ENCODE results near the gene ABCC3. TPM values are rescaled to one million over a fixed set of nuclear protein-coding genes. Genes with fewer than 3 reads are reported as not detected.

Gene ABCC3
- total and polyA plus RNA-seq, 9 of the 15 experiments (the other 6 are each of a cell fraction or from before 2014, with no cell fraction given): 0.03 to 1.6 (median 0.42) TPM; not detected in 5

DNA sequence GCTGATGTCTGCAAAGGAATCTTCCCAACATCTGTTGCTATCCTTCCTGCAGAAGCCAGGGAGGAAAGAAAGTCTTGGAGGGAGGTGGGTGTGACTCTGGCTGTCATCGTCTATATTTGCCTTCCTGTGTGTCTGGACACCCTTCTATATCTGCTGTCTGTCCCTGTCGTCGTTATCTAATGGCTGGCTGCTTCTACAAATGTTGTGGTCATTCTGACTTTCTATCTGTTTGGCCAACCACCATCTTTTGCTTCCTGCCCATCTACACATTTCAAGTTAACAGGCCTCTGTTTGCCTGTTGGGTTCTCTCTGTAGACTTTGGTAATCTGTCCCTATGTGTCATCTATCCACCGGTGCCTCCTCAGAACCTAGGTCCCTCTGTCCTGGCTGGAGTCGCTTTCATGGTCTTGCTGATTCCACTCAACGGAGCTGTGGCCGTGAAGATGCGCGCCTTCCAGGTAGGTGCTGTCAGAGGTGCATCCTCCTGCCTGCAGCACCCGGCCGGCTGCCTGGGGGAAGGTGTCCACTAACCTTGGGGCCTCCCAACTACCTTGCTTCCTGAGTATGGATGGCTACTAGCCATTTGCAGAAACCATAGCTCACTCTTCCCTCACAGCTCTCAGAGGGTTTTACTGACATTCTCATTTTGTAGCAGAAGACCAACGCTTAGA lies 30.2 kb downstream of the ABCC3 start (continued):
- TF ChIP-seq MCM3 (IDR thresholded peaks at IDR 0.05) (no peak), RNF2 (IDR thresholded peaks at IDR 0.05) (no peak), LEF1 (IDR thresholded peaks at IDR 0.05) (no peak), ZZZ3 (IDR thresholded peaks at IDR 0.05) (no peak), PTRF (tag; IDR thresholded peaks at IDR 0.05) (no peak), NCOR1 (IDR thresholded peaks at IDR 0.05) (peak; percentile 85), EHMT2 (IDR thresholded peaks at IDR 0.05) (peak; percentile 81; the same call in 1 of the 2 replicates), ZFP30 (CRISPR knock-in tag; IDR thresholded peaks at IDR 0.05; ENCODE audit: borderline replicate concordance) (no peak), BCLAF1 (IDR thresholded peaks at IDR 0.05; ENCODE audit: borderline replicate concordance in 1 of 2, control insufficient read depth in 1 of 2, low read depth in 2 of 2, low read length in 1 of 2) (no peak), U2AF2 (optimal IDR thresholded peaks at IDR 0.05; ENCODE audit: low read depth, low read length) (no peak), KLF10 (CRISPR knock-in tag; IDR thresholded peaks at IDR 0.05) (no peak), RBM15 (IDR thresholded peaks at IDR 0.05; ENCODE audit: insufficient read depth, low read length) (no peak), ZNF436 (CRISPR knock-in tag; IDR thresholded peaks at IDR 0.05) (no peak), CHD4 (IDR thresholded peaks at IDR 0.05; ENCODE audit: insufficient read depth, insufficient replicate concordance, low read depth, low read length, poor library complexity, severe bottlenecking) (no peak), ZNF24 (IDR thresholded peaks at IDR 0.05) (no peak)
- TF ChIP-seq, protein P1, sequence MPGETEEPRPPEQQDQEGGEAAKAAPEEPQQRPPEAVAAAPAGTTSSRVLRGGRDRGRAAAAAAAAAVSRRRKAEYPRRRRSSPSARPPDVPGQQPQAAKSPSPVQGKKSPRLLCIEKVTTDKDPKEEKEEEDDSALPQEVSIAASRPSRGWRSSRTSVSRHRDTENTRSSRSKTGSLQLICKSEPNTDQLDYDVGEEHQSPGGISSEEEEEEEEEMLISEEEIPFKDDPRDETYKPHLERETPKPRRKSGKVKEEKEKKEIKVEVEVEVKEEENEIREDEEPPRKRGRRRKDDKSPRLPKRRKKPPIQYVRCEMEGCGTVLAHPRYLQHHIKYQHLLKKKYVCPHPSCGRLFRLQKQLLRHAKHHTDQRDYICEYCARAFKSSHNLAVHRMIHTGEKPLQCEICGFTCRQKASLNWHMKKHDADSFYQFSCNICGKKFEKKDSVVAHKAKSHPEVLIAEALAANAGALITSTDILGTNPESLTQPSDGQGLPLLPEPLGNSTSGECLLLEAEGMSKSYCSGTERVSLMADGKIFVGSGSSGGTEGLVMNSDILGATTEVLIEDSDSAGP (CRISPR knock-in tag; IDR thresholded peaks at IDR 0.05): no peak
- TF ChIP-seq, protein P2, sequence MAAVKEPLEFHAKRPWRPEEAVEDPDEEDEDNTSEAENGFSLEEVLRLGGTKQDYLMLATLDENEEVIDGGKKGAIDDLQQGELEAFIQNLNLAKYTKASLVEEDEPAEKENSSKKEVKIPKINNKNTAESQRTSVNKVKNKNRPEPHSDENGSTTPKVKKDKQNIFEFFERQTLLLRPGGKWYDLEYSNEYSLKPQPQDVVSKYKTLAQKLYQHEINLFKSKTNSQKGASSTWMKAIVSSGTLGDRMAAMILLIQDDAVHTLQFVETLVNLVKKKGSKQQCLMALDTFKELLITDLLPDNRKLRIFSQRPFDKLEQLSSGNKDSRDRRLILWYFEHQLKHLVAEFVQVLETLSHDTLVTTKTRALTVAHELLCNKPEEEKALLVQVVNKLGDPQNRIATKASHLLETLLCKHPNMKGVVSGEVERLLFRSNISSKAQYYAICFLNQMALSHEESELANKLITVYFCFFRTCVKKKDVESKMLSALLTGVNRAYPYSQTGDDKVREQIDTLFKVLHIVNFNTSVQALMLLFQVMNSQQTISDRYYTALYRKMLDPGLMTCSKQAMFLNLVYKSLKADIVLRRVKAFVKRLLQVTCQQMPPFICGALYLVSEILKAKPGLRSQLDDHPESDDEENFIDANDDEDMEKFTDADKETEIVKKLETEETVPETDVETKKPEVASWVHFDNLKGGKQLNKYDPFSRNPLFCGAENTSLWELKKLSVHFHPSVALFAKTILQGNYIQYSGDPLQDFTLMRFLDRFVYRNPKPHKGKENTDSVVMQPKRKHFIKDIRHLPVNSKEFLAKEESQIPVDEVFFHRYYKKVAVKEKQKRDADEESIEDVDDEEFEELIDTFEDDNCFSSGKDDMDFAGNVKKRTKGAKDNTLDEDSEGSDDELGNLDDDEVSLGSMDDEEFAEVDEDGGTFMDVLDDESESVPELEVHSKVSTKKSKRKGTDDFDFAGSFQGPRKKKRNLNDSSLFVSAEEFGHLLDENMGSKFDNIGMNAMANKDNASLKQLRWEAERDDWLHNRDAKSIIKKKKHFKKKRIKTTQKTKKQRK (IDR thresholded peaks at IDR 0.05; ENCODE audit: borderline replicate concordance, low read depth, low read length): no peak
- TF ChIP-seq, protein P3, sequence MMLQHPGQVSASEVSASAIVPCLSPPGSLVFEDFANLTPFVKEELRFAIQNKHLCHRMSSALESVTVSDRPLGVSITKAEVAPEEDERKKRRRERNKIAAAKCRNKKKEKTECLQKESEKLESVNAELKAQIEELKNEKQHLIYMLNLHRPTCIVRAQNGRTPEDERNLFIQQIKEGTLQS (IDR thresholded peaks at IDR 0.05): no peak
- TF ChIP-seq, protein P3 (CRISPR knock-in tag; conservative IDR thresholded peaks at IDR 0.05): no peak
